ENCODE data around the gene POLR3E. TPM values are rescaled to one million over a fixed set of nuclear protein-coding genes. Genes with fewer than 3 reads are reported as not detected.

The POLR3E gene
- total and polyA plus RNA-seq, 2 donors (not counting 1 experiment from before 2014, with no cell fraction given) = 97.1 to 98.4 TPM

DNA sequence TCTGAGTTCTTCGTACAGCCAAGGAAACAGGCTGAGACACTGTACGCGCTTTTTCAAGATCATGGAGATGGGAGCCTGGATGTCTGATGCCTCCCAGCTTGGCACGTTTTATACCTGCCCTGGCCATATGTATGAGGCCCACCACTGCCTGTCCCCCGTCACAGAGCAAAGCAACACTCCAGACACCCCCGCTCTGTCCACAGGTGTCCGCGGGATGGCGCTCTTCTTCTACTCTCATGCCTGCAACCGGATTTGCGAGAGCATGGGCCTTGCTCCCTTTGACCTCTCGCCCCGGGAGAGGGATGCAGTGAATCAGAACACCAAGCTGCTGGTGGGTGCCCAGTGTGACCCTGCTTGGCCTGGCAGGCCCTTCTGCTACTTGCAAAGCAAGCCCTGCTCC, 39.8 kb upstream of the POLR3E start:
- Histone ChIP-seq H3K27me3 (replicated peaks in 1 of 4; ENCODE audit: control extremely low read depth in 1 of 4, control insufficient read depth in 3 of 4, insufficient read depth in 4 of 4, low read length in 3 of 4) (no peaks in the 10 kb centered on the region), H4K20me1 (ENCODE audit: control insufficient read depth, insufficient read depth, low read length, poor library complexity, severe bottlenecking) (no peaks in the 10 kb centered on the region), H3K4me1 (ENCODE audit: control insufficient read depth in 2 of 2, insufficient read depth in 2 of 2, low read length in 2 of 2) (no peaks in the 10 kb centered on the region), H3K4me3 (ENCODE audit: control extremely low read depth in 1 of 5, extremely low read depth in 1 of 5, insufficient read depth in 1 of 5, low read depth in 2 of 5, low read length in 4 of 5) (no peak overlapping the region), H3K36me3 (replicated peaks in 1 of 2; ENCODE audit: control extremely low read depth in 1 of 2, control insufficient read depth in 1 of 2, extremely low read depth in 1 of 2, insufficient read depth in 2 of 2, low read length in 1 of 2) (peaks cover 6 to 44% of the 10 kb centered on the region in 2 experiments), H3K79me2 (ENCODE audit: control insufficient read depth, insufficient read depth, low read length) (no peaks in the 10 kb centered on the region), H2AFZ (ENCODE audit: insufficient read depth, low read depth, low read length, poor library complexity, severe bottlenecking) (no peak overlapping the region), H3K4me2 (replicated peaks; ENCODE audit: low read depth, low read length, poor library complexity, severe bottlenecking) (no peak overlapping the region), H3K9ac (ENCODE audit: low read length) (no peak overlapping the region), H3K9me3 (ENCODE audit: control extremely low read depth in 1 of 3, control insufficient read depth in 2 of 3, insufficient read depth in 1 of 3, low read length in 2 of 3) (peaks cover 0 to 11% (median 6%) of the 10 kb centered on the region in 3 donors), H3K27ac (ENCODE audit: low read length in 2 of 2) (no peak overlapping the region)
- H3K9me3 Mint-ChIP-seq (ENCODE audit: insufficient read depth) = peaks cover 4% of the 10 kb centered on the region
- H3K27me3 Mint-ChIP-seq = no peaks in the 10 kb centered on the region
- ATAC-seq (ENCODE audit: low read depth) = no peak
- no peak for DNase-seq
- no peak overlapping the region for H3K27ac Mint-ChIP-seq
- no peaks in the 10 kb centered on the region for H3K4me1 Mint-ChIP-seq
- WGBS (ENCODE audit: insufficient coverage) = 94% methylated on average over 13 of the region's 13 CpGs
- ChIA-PET POLR2A (no interaction called here), CTCF (no interaction called here)
- H3K4me3 Mint-ChIP-seq = no peak overlapping the region
- intact Hi-C loops (cut with micrococcal nuclease) = no loop called here
- TF ChIP-seq EZH2 (IDR thresholded peaks at IDR 0.05; ENCODE audit: borderline replicate concordance, insufficient read depth, low read depth, low read length, poor library complexity, severe bottlenecking) = no peak
- TF ChIP-seq, protein P1, sequence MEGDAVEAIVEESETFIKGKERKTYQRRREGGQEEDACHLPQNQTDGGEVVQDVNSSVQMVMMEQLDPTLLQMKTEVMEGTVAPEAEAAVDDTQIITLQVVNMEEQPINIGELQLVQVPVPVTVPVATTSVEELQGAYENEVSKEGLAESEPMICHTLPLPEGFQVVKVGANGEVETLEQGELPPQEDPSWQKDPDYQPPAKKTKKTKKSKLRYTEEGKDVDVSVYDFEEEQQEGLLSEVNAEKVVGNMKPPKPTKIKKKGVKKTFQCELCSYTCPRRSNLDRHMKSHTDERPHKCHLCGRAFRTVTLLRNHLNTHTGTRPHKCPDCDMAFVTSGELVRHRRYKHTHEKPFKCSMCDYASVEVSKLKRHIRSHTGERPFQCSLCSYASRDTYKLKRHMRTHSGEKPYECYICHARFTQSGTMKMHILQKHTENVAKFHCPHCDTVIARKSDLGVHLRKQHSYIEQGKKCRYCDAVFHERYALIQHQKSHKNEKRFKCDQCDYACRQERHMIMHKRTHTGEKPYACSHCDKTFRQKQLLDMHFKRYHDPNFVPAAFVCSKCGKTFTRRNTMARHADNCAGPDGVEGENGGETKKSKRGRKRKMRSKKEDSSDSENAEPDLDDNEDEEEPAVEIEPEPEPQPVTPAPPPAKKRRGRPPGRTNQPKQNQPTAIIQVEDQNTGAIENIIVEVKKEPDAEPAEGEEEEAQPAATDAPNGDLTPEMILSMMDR (IDR thresholded peaks at IDR 0.05) = no peak

DNA sequence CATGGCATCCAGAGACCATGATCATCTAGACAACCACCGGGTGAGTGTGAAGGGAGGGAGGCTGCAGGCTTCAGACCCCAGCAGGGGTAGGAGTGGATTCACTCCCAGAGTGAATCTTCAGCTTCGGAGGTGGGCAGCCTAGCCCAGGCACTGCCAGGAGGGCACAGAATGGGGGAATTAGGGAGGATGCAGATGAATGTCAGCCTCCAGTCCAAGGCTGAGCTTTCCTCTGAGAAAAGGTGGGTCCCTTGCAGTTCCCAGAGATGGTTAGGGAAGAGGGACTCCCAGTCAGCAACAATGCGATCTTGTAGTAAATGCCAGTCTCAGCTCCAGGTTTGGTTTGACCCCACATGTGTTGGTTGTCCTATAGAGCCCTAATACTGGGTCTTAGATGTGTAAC, 36.7 kb upstream of the POLR3E start:
- Mint-ChIP-seq H3K4me1 (no peaks in the 10 kb centered on the region), H3K27me3 (no peaks in the 10 kb centered on the region), H3K9me3 (ENCODE audit: insufficient read depth) (no peaks in the 10 kb centered on the region), H3K27ac (no peak overlapping the region), H3K4me3 (no peak overlapping the region)
- ATAC-seq (ENCODE audit: low read depth) (no peak), DNase-seq (no peak)
- Histone ChIP-seq H3K27ac (ENCODE audit: low read length in 2 of 2) (no peak overlapping the region), H3K79me2 (ENCODE audit: control insufficient read depth, insufficient read depth, low read length) (no peaks in the 10 kb centered on the region), H3K4me3 (ENCODE audit: control extremely low read depth in 1 of 5, extremely low read depth in 1 of 5, insufficient read depth in 1 of 5, low read depth in 2 of 5, low read length in 4 of 5) (no peak overlapping the region), H2AFZ (ENCODE audit: insufficient read depth, low read depth, low read length, poor library complexity, severe bottlenecking) (no peak overlapping the region), H3K9ac (ENCODE audit: low read length) (no peak overlapping the region), H3K36me3 (replicated peaks in 1 of 2; ENCODE audit: control extremely low read depth in 1 of 2, control insufficient read depth in 1 of 2, extremely low read depth in 1 of 2, insufficient read depth in 2 of 2, low read length in 1 of 2) (peaks cover 6 to 43% of the 10 kb centered on the region in 2 experiments), H4K20me1 (ENCODE audit: control insufficient read depth, insufficient read depth, low read length, poor library complexity, severe bottlenecking) (no peaks in the 10 kb centered on the region), H3K4me1 (ENCODE audit: control insufficient read depth in 2 of 2, insufficient read depth in 2 of 2, low read length in 2 of 2) (no peaks in the 10 kb centered on the region), H3K27me3 (replicated peaks in 1 of 4; ENCODE audit: control extremely low read depth in 1 of 4, control insufficient read depth in 3 of 4, insufficient read depth in 4 of 4, low read length in 3 of 4) (no peaks in the 10 kb centered on the region), H3K4me2 (replicated peaks; ENCODE audit: low read depth, low read length, poor library complexity, severe bottlenecking) (no peak overlapping the region), H3K9me3 (ENCODE audit: control extremely low read depth in 1 of 3, control insufficient read depth in 2 of 3, insufficient read depth in 1 of 3, low read length in 2 of 3) (peaks cover 0 to 7% (median under 1%) of the 10 kb centered on the region in 3 donors)
- intact Hi-C loops (cut with micrococcal nuclease) = no loop called here
- no peak for TF ChIP-seq EZH2 (IDR thresholded peaks at IDR 0.05; ENCODE audit: borderline replicate concordance, insufficient read depth, low read depth, low read length, poor library complexity, severe bottlenecking)
- TF ChIP-seq, protein P1 (IDR thresholded peaks at IDR 0.05) = no peak
- 100% methylated on average over 3 of the region's 3 CpGs for WGBS (ENCODE audit: insufficient coverage)
- CTCF ChIA-PET = interaction anchor here (0.8 to 1.5 kb wide), 3 partner anchors 15 to 551 kb away, joined by 3 to 4 read pairs (median 4); no protein-coding TSS in a partner anchor
- POLR2A ChIA-PET = interaction anchor here (1.2 kb wide), 1 partner anchor 61 kb away, joined by 3 read pairs; no protein-coding TSS in a partner anchor

Measured in B cell (primary cell).